B cell (primary cell): ENCODE results near the gene PRUNE2. TPM values are rescaled to one million over a fixed set of nuclear protein-coding genes. Genes with fewer than 3 reads are reported as not detected.

Experiments used
- ATAC-seq: fragments of 200-7000 bp; cut with Tn5 transposase; one replicate; pipeline ENCODE4 v1.10.0; 2021; ENCODE audit warnings: low read depth, mild to moderate bottlenecking, moderate number of reproducible peaks, moderate library complexity
- CTCF ChIA-PET: fragments of 350-600 bp; sonication (Branson Sonifier 250); formaldehyde crosslinking; loops from one replicate; lab custom pipeline; 2021; ENCODE audit warnings: antibody characterized with exemption, inconsistent platforms; lab: Charles Lee
- POLR2A ChIA-PET: fragments of 350-600 bp; sonication (Branson Sonifier 250); formaldehyde crosslinking; loops from one replicate; lab custom pipeline; 2021; ENCODE audit warnings: antibody characterized with exemption; lab: Charles Lee
- DNase-seq: peaks from one replicate; pipeline ENCODE4 v3.0.0; 2013
- H2AFZ ChIP-seq: 2 replicates; pipeline ENCODE4 v1.6.1; 2012; ENCODE audit warnings: mild to moderate bottlenecking, low read depth, low read length; ENCODE audit not compliant: insufficient read depth, poor library complexity, severe bottlenecking
- H3K27ac ChIP-seq, 2 donors: 1 replicate in 1 of 2; 2 replicates in 1 of 2; pipeline ENCODE4 v1.5.1; 2012 to 2013; ENCODE audit warnings: low read length in 2 of 2, mild to moderate bottlenecking in 2 of 2, moderate library complexity in 1 of 2
- H3K27me3 ChIP-seq, 4 experiments: fragments of 200-600 bp in 1 of 4; sonication (generic) in 1 of 4; replicated peaks in 1 of 4; 1 replicate in 2 of 4; 2 replicates in 2 of 4; pipeline versions ENCODE4 v1.6.1 to v1.7.0; 2013 to 2016; ENCODE audit warnings: low read length in 3 of 4, mild to moderate bottlenecking in 2 of 4, mixed read lengths in 1 of 4, moderate library complexity in 1 of 4; ENCODE audit not compliant: insufficient read depth in 4 of 4, control insufficient read depth in 3 of 4; ENCODE audit errors: control extremely low read depth in 1 of 4
- H3K36me3 ChIP-seq, 2 experiments: replicated peaks in 1 of 2; 1 replicate in 1 of 2; 2 replicates in 1 of 2; pipeline versions ENCODE4 v1.6.1 to v1.7.1; 2013; ENCODE audit warnings: low read length in 1 of 2; ENCODE audit not compliant: insufficient read depth in 2 of 2, control insufficient read depth in 1 of 2; ENCODE audit errors: control extremely low read depth in 1 of 2, extremely low read depth in 1 of 2
- H3K4me1 ChIP-seq, 2 donors: fragments of 200-600 bp in 1 of 2; sonication (generic) in 1 of 2; 1 replicate in 1 of 2; 2 replicates in 1 of 2; pipeline versions ENCODE4 v1.5.1 to v1.6.1; 2013 to 2017; ENCODE audit warnings: low read length in 2 of 2; ENCODE audit not compliant: control insufficient read depth in 2 of 2, insufficient read depth in 2 of 2
- H3K4me2 ChIP-seq: replicated peaks from 2 replicates; pipeline ENCODE3; 2012; ENCODE audit warnings: mild to moderate bottlenecking, low read depth, low read length; ENCODE audit not compliant: poor library complexity, severe bottlenecking
- H3K4me3 ChIP-seq, 5 experiments: fragments of 200-600 bp in 1 of 5; sonication (generic) in 1 of 5; 1 replicate in 3 of 5; 2 replicates in 2 of 5; pipeline versions ENCODE4 v1.5.1 to v1.7.0; 2011 to 2016; ENCODE audit warnings: low read length in 4 of 5, mild to moderate bottlenecking in 4 of 5, low read depth in 2 of 5, control low read depth in 1 of 5, moderate library complexity in 1 of 5; ENCODE audit not compliant: insufficient read depth in 1 of 5; ENCODE audit errors: control extremely low read depth in 1 of 5, extremely low read depth in 1 of 5
- H3K79me2 ChIP-seq: fragments of 200-600 bp; sonication (generic); one replicate; pipeline ENCODE4 v1.6.0; 2016; ENCODE audit warnings: low read length; ENCODE audit not compliant: control insufficient read depth, insufficient read depth
- H3K9ac ChIP-seq: fragments of 200-600 bp; sonication (generic); 2 replicates; pipeline ENCODE4 v1.6.1; 2017; ENCODE audit warnings: mild to moderate bottlenecking, low read length, moderate library complexity
- H3K9me3 ChIP-seq, 3 donors: one replicate each; pipeline versions ENCODE4 v1.6.1 to v1.7.1; 2013; ENCODE audit warnings: low read length in 2 of 3; ENCODE audit not compliant: control insufficient read depth in 2 of 3, insufficient read depth in 1 of 3; ENCODE audit errors: control extremely low read depth in 1 of 3
- H4K20me1 ChIP-seq: 2 replicates; pipeline ENCODE4 v1.6.0; 2012; ENCODE audit warnings: mild to moderate bottlenecking, low read length; ENCODE audit not compliant: insufficient read depth, control insufficient read depth, poor library complexity, severe bottlenecking
- H3K27ac Mint-ChIP-seq: one replicate; pipeline ENCODE4 v1.8.0; 2021; ENCODE audit warnings: mixed read lengths
- H3K27me3 Mint-ChIP-seq: one replicate; pipeline ENCODE4 v1.8.0; 2021; ENCODE audit warnings: mixed read lengths
- H3K4me1 Mint-ChIP-seq: one replicate; pipeline ENCODE4 v1.8.0; 2021; ENCODE audit warnings: mixed read lengths
- H3K4me3 Mint-ChIP-seq: one replicate; pipeline ENCODE4 v1.8.0; 2021; ENCODE audit warnings: mixed read lengths
- H3K9me3 Mint-ChIP-seq: one replicate; pipeline ENCODE4 v1.8.0; 2022; ENCODE audit warnings: mixed read lengths; ENCODE audit not compliant: insufficient read depth
- EZH2 ChIP-seq: IDR thresholded peaks from 2 replicates; pipeline ENCODE4 v1.6.1; 2012; ENCODE audit warnings: borderline replicate concordance, low read depth, mild to moderate bottlenecking, moderate library complexity, low read length; ENCODE audit not compliant: insufficient read depth, poor library complexity, severe bottlenecking
- WGBS: methylation state at CpG from one replicate; pipeline ENCODE4 v1.1.5; 2013; ENCODE audit warnings: missing lambda C conversion rate; ENCODE audit not compliant: insufficient coverage; 5-methylcytosine and 5-hydroxymethylcytosine counted together
- intact Hi-C: fragments of 100-400 bp; cut with micrococcal nuclease; formaldehyde crosslinking; loops from one replicate; pipeline ENCODE4 v1.10.0; 2022
- polyA plus RNA-seq: library from polyadenylated mRNA; depleted of rRNA; stranded (reverse); fragments of >200 nt; gene quantifications from 2 replicates; pipeline ENCODE4 v1.2.3, GENCODE V29; 2012
- total RNA-seq, 2 donors: library from RNA; stranded (reverse); fragments of 120-200 nt in 1 of 2; gene quantifications; 1 replicate in 1 of 2; 2 replicates in 1 of 2; pipeline versions ENCODE4 v1.2.3 to v1.2.4, GENCODE V29; 2013 to 2022
- TF ChIP-seq, protein P1 (sequence below): fragments of 200-600 bp; IDR thresholded peaks from one replicate; pipeline ENCODE4 v1.8.0; 2022; ENCODE audit warnings: antibody characterized with exemption, mild to moderate bottlenecking

PRUNE2 gene
- total and polyA plus RNA-seq, 2 donors (not counting 1 experiment from before 2014, with no cell fraction given) = 0.12 TPM; not detected in 1

DNA sequence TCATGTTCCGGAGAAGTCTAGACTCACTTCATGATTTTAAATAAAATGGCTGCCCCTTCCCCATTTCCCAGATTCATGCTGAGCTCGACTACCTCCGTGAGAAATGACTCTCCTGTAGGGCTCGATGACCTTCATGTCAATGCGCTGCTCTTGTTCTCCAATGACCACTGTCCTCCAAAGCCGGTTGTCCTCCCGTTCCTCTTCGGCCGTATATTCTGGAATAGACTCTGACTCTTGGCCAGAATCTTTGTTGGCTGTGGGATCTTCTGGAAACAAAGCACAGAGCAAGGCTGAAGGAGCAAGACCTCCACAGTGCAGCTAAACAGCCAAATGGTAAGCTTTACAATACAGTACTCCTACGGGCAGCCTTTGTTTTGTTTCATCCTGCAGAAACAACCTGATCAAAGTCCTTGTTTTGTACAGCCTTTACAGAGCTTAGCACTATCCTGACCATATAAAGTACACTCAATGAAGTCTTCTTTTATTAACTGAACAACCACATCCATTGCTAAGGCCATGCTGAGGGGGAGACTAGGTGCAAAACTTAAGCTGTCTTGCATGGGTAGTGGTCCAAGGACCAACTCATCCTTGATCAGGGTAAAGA lies 261.2 kb downstream of the PRUNE2 start:
- POLR2A ChIA-PET = no interaction called here
- no peaks in the 10 kb centered on the region for H3K9me3 ChIP-seq
- WGBS = 97% methylated on average over 10 of the region's 10 CpGs
- H3K4me1 ChIP-seq = peaks cover 25 to 31% of the 10 kb centered on the region in 2 donors
- H3K36me3 ChIP-seq = no peaks in the 10 kb centered on the region
- H3K4me2 ChIP-seq = no peak overlapping the region
- H2AFZ ChIP-seq = no peak overlapping the region
- TF ChIP-seq, protein P1, sequence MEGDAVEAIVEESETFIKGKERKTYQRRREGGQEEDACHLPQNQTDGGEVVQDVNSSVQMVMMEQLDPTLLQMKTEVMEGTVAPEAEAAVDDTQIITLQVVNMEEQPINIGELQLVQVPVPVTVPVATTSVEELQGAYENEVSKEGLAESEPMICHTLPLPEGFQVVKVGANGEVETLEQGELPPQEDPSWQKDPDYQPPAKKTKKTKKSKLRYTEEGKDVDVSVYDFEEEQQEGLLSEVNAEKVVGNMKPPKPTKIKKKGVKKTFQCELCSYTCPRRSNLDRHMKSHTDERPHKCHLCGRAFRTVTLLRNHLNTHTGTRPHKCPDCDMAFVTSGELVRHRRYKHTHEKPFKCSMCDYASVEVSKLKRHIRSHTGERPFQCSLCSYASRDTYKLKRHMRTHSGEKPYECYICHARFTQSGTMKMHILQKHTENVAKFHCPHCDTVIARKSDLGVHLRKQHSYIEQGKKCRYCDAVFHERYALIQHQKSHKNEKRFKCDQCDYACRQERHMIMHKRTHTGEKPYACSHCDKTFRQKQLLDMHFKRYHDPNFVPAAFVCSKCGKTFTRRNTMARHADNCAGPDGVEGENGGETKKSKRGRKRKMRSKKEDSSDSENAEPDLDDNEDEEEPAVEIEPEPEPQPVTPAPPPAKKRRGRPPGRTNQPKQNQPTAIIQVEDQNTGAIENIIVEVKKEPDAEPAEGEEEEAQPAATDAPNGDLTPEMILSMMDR = no peak
- no peak for TF ChIP-seq EZH2
- no peak overlapping the region for H3K4me3 Mint-ChIP-seq
- no peak overlapping the region for H3K9ac ChIP-seq
- DNase-seq (no peak), ATAC-seq (no peak)
- no peaks in the 10 kb centered on the region for H3K9me3 Mint-ChIP-seq
- no peaks in the 10 kb centered on the region for H3K79me2 ChIP-seq
- no peak overlapping the region for H3K27ac ChIP-seq
- H3K4me3 ChIP-seq = no peak overlapping the region
- H3K27ac Mint-ChIP-seq = no peak overlapping the region
- CTCF ChIA-PET = interaction anchor here (1.0 to 1.9 kb wide), 3 partner anchors 9 to 153 kb away, joined by 3 to 5 read pairs (median 3); no protein-coding TSS in a partner anchor
- intact Hi-C loops = no loop called here
- peaks cover 31% of the 10 kb centered on the region for H3K4me1 Mint-ChIP-seq
- no peaks in the 10 kb centered on the region for H3K27me3 Mint-ChIP-seq
- H3K27me3 ChIP-seq = no peaks in the 10 kb centered on the region
- H4K20me1 ChIP-seq = no peaks in the 10 kb centered on the region

DNA sequence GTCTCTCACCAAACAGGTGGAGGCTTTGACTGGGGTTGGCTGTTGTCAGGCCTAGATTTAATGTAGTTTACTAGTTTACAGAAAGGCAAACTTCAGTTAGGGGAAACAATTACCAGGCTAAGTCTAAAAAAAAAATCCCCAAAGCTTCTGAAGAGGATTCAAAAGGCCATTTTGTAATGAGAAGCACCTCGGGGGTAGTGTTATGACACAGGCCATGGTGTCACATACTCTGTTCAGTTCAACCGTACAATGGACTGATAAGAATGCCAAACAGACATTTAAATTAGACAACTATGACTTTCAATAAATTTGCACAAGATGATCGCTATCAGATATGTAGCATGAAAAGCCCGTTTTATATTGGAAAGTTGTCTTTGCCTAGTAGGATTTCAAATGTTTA lies 261.7 kb downstream of the PRUNE2 start:
- Histone ChIP-seq H3K9ac (peak overlapping the region; percentile 33), H3K36me3 (no peaks in the 10 kb centered on the region), H3K4me3 (peak overlapping the region in 1 of 5 experiments; percentile 39), H3K27me3 (no peaks in the 10 kb centered on the region), H2AFZ (peak overlapping the region; percentile 62), H4K20me1 (no peaks in the 10 kb centered on the region), H3K4me1 (peaks cover 25 to 31% of the 10 kb centered on the region in 2 donors), H3K4me2 (peak overlapping the region; percentile 66), H3K27ac (peak overlapping the region in 1 of 2 donors; percentile 77), H3K79me2 (no peaks in the 10 kb centered on the region), H3K9me3 (no peaks in the 10 kb centered on the region)
- TF ChIP-seq, protein P1 = no peak
- TF ChIP-seq EZH2 = no peak
- Mint-ChIP-seq H3K4me1 (peaks cover 31% of the 10 kb centered on the region), H3K27me3 (no peaks in the 10 kb centered on the region), H3K4me3 (peak overlapping the region; percentile 52), H3K27ac (peak overlapping the region; percentile 71), H3K9me3 (no peaks in the 10 kb centered on the region)
- ChIA-PET POLR2A (interaction anchor here (0.6 kb wide), 1 partner anchor 114 kb away, joined by 4 read pairs; no protein-coding TSS in a partner anchor), CTCF (interaction anchor here (0.6 to 1.9 kb wide), 5 partner anchors 10 to 205 kb away, joined by 3 to 5 read pairs (median 3); partner anchors contain the start of gene GCNT1)
- ATAC-seq = no peak
- intact Hi-C loops = no loop called here
- WGBS = 84% methylated on average over 2 of the region's 4 CpGs
- DNase-seq = no peak
